Measurements from ENCODE around the gene UGCG. TPM values are rescaled to one million over a fixed set of nuclear protein-coding genes. Genes with fewer than 3 reads are reported as not detected.

UGCG gene
- polyA plus RNA-seq, 2 of the 4 experiments (the other 2 are of a cell fraction) = 11.6 to 25.9 TPM

- H3K4me2 ChIP-seq = no peak overlapping the region
- TF ChIP-seq HOXB13 (CRISPR knock-in tag; IDR thresholded peaks at IDR 0.05; ENCODE audit: low read depth) = no peak
- TF ChIP-seq NR3C1 (IDR thresholded peaks at IDR 0.05) = no peak
- TF ChIP-seq ZFP36 (IDR thresholded peaks at IDR 0.05; ENCODE audit: borderline replicate concordance, partially characterized antibody) = no peak
- TF ChIP-seq BHLHE40 (IDR thresholded peaks at IDR 0.05; ENCODE audit: low read depth, low read length) = no peak
- no peak for TF ChIP-seq CHD2 (IDR thresholded peaks at IDR 0.05; ENCODE audit: low read length, partially characterized antibody)
- TF ChIP-seq NFE2L2 (conservative IDR thresholded peaks at IDR 0.05; ENCODE audit: low read length) = no peak
- TF ChIP-seq POLR2A (IDR thresholded peaks at IDR 0.05; ENCODE audit: low read length) = no peak
- TF ChIP-seq, protein P1, sequence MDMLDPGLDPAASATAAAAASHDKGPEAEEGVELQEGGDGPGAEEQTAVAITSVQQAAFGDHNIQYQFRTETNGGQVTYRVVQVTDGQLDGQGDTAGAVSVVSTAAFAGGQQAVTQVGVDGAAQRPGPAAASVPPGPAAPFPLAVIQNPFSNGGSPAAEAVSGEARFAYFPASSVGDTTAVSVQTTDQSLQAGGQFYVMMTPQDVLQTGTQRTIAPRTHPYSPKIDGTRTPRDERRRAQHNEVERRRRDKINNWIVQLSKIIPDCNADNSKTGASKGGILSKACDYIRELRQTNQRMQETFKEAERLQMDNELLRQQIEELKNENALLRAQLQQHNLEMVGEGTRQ (IDR thresholded peaks at IDR 0.05) = no peak
- TF ChIP-seq HDAC2 (IDR thresholded peaks at IDR 0.05) = no peak
- no peak for TF ChIP-seq RARB (CRISPR knock-in tag; IDR thresholded peaks at IDR 0.05)
- 88% methylated on average over 6 of the region's 6 CpGs for WGBS (ENCODE audit: missing lambda C conversion rate)
- FAIRE-seq = no peak
- CTCF ChIA-PET = no interaction called here
- peaks cover 34% of the 10 kb centered on the region for H3K4me1 ChIP-seq
- H3K27ac ChIP-seq = no peak overlapping the region
- H3K4me3 ChIP-seq = no peak overlapping the region
- no peak for ATAC-seq
- H3K9me3 ChIP-seq = no peaks in the 10 kb centered on the region
- no peak for DNase-seq (ENCODE audit: low read depth in 1 of 2, low spot score in 1 of 2)
- POLR2A ChIA-PET = no interaction called here
Measured at GRCh38 chr9:111913159-111913558, 16.5 kb downstream of the UGCG start.

DNA sequence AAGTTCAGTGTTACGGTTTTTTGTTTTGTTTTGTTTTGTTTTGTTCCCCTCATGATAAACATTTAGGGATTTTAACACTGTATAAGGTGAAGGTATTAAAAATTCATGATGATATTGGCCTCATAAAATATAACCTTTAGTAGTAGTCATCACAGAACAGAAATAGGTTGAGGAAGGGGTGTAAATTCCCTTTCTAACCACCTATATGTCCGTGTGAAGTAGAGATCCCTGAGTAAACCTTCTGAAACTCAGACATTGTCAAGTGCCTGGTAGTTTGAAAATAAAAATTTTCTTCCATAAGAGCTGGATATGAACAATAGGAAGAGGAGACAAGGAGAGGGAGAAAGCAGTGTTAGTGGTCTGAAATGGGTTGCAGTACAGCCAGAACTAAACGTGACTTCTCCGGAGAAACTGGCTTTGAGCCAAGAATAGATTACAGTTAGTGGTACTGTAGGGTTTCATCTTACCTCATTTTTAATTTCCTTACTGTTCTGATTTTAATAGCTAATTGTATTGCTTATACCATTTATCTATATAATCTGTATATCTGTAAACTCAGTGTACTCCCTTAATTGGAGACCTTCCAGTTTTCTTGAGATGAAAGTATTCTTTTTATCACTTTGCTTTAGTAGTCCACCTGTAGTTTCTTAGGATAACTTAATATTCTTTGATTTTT lies 18.3 kb downstream of the UGCG start:
- Histone ChIP-seq H3K4me3 (no peak overlapping the region), H3K9me3 (no peaks in the 10 kb centered on the region), H3K27ac (no peak overlapping the region), H3K4me2 (peak overlapping the region; percentile 22; the same call in 1 of the 3 replicates), H3K4me1 (peaks cover 18% of the 10 kb centered on the region)
- ChIA-PET POLR2A (interaction anchor here (1.3 kb wide), 1 partner anchor 18 kb away, joined by 4 read pairs; the partner anchor contains the start of gene UGCG), CTCF (interaction anchor here (0.9 to 2.8 kb wide), 7 partner anchors 13 to 198 kb away, joined by 3 to 7 read pairs (median 3); no protein-coding TSS in a partner anchor)
- no peak for DNase-seq (ENCODE audit: low read depth in 1 of 2, low spot score in 1 of 2)
- no peak for FAIRE-seq
- TF ChIP-seq, protein P2, sequence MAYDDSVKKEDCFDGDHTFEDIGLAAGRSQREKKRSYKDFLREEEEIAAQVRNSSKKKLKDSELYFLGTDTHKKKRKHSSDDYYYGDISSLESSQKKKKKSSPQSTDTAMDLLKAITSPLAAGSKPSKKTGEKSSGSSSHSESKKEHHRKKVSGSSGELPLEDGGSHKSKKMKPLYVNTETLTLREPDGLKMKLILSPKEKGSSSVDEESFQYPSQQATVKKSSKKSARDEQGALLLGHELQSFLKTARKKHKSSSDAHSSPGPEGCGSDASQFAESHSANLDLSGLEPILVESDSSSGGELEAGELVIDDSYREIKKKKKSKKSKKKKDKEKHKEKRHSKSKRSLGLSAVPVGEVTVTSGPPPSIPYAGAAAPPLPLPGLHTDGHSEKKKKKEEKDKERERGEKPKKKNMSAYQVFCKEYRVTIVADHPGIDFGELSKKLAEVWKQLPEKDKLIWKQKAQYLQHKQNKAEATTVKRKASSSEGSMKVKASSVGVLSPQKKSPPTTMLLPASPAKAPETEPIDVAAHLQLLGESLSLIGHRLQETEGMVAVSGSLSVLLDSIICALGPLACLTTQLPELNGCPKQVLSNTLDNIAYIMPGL (CRISPR knock-in tag; IDR thresholded peaks at IDR 0.05; ENCODE audit: borderline replicate concordance) = no peak
- TF ChIP-seq TFCP2L1 (CRISPR knock-in tag; IDR thresholded peaks at IDR 0.05) = no peak
- TF ChIP-seq HOXA7 (CRISPR knock-in tag; IDR thresholded peaks at IDR 0.05) = no peak
- no peak for TF ChIP-seq BHLHE40 (IDR thresholded peaks at IDR 0.05; ENCODE audit: low read depth, low read length)
- no peak for TF ChIP-seq FOXS1 (CRISPR knock-in tag; IDR thresholded peaks at IDR 0.05)
- TF ChIP-seq SREBF2 (IDR thresholded peaks at IDR 0.05) = no peak
- TF ChIP-seq NR3C1 (IDR thresholded peaks at IDR 0.05) = no peak
- no peak for TF ChIP-seq EHF (CRISPR knock-in tag; IDR thresholded peaks at IDR 0.05)
- no peak for TF ChIP-seq JUN (IDR thresholded peaks at IDR 0.05)
- no peak for TF ChIP-seq MYC (IDR thresholded peaks at IDR 0.05; ENCODE audit: borderline replicate concordance, low read length)
- TF ChIP-seq, protein P3, sequence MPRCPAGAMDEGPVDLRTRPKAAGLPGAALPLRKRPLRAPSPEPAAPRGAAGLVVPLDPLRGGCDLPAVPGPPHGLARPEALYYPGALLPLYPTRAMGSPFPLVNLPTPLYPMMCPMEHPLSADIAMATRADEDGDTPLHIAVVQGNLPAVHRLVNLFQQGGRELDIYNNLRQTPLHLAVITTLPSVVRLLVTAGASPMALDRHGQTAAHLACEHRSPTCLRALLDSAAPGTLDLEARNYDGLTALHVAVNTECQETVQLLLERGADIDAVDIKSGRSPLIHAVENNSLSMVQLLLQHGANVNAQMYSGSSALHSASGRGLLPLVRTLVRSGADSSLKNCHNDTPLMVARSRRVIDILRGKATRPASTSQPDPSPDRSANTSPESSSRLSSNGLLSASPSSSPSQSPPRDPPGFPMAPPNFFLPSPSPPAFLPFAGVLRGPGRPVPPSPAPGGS (IDR thresholded peaks at IDR 0.05) = no peak
- no peak for TF ChIP-seq RNF2 (IDR thresholded peaks at IDR 0.05; ENCODE audit: borderline replicate concordance, low read depth)
- TF ChIP-seq RFX5 (IDR thresholded peaks at IDR 0.05) = no peak
- TF ChIP-seq NPAS2 (CRISPR knock-in tag; IDR thresholded peaks at IDR 0.05; ENCODE audit: borderline replicate concordance) = no peak
- TF ChIP-seq POLR2A (IDR thresholded peaks at IDR 0.05; ENCODE audit: low read length) = no peak
- no peak for TF ChIP-seq CBX2 (IDR thresholded peaks at IDR 0.05; ENCODE audit: borderline replicate concordance, low read depth)
- no peak for TF ChIP-seq JUNB (IDR thresholded peaks at IDR 0.05)
- no peak for TF ChIP-seq EHMT2 (IDR thresholded peaks at IDR 0.05; ENCODE audit: low read depth)
- TF ChIP-seq NFE2L2 (conservative IDR thresholded peaks at IDR 0.05; ENCODE audit: low read length) = no peak
- no peak for TF ChIP-seq PHF8 (IDR thresholded peaks at IDR 0.05; ENCODE audit: borderline replicate concordance, low read depth)
- ATAC-seq = no peak; a peak in 1 of 6 replicates
- 53% methylated on average over 4 of the region's 4 CpGs for WGBS (ENCODE audit: missing lambda C conversion rate)
